ENCODE data around the gene KRT20.
"Not testable (repeated sequence)": the region's sequence is repeated elsewhere in the genome, so short reads cannot be mapped to it uniquely, and the experiment has no call there.

DNA sequence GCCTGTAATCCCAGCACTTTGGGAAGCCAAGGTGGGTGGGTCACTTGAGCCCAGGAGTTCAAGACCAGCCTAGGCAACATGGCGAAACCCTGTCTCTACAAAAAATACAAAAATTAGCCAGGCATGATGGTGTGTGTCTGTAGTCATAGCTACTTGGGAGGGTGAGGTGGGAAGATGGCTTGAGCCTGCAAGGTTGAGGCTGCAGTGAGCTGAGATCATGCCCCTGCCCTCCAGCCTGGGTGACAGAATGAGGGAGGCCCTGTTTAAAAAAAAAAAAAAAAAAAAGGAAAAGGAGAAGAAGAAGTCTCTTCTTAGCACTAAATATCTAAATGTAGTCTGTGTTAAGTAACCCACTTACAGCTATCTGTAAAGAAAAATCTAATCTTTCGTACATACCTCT is 32.1 kb upstream of the KRT20 start:
- not testable (repeated sequence) for TF ChIP-seq POLR2A (IDR thresholded peaks at IDR 0.05; ENCODE audit: low read length); GATA1 (IDR thresholded peaks at IDR 0.05; ENCODE audit: low read depth, low read length)

All from erythroblast (primary cell).